ENCODE data around the gene CCDC157. TPM values are rescaled to one million over a fixed set of nuclear protein-coding genes. Genes with fewer than 3 reads are reported as not detected.

CCDC157 gene
- total RNA-seq, 1 donor, result 2.9 TPM

- H3K4me2 ChIP-seq (ENCODE audit: insufficient read depth, low read length), result no peak overlapping the region
- H4K20me1 ChIP-seq (ENCODE audit: insufficient read depth, low read length), result no peaks in the 10 kb centered on the region
- DNase-seq (ENCODE audit: insufficient read length, low spot score, missing footprints), result peak; percentile 92
- peak overlapping the region; percentile 5 for H2AFZ ChIP-seq (ENCODE audit: low read length)
- H3K9me3 ChIP-seq (ENCODE audit: low read depth, low read length), result no peaks in the 10 kb centered on the region
- TF ChIP-seq, protein P1, sequence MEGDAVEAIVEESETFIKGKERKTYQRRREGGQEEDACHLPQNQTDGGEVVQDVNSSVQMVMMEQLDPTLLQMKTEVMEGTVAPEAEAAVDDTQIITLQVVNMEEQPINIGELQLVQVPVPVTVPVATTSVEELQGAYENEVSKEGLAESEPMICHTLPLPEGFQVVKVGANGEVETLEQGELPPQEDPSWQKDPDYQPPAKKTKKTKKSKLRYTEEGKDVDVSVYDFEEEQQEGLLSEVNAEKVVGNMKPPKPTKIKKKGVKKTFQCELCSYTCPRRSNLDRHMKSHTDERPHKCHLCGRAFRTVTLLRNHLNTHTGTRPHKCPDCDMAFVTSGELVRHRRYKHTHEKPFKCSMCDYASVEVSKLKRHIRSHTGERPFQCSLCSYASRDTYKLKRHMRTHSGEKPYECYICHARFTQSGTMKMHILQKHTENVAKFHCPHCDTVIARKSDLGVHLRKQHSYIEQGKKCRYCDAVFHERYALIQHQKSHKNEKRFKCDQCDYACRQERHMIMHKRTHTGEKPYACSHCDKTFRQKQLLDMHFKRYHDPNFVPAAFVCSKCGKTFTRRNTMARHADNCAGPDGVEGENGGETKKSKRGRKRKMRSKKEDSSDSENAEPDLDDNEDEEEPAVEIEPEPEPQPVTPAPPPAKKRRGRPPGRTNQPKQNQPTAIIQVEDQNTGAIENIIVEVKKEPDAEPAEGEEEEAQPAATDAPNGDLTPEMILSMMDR (IDR thresholded peaks at IDR 0.05; ENCODE audit: extremely low read depth, low read depth, low read length), result peak; percentile 71
- no peak overlapping the region for H3K4me3 ChIP-seq (ENCODE audit: insufficient read depth, low read length)
- peaks cover 8% of the 10 kb centered on the region for H3K4me1 ChIP-seq (ENCODE audit: insufficient read depth, low read length)
- H3K27me3 ChIP-seq (ENCODE audit: insufficient read depth, low read length), result no peaks in the 10 kb centered on the region
- H3K79me2 ChIP-seq (ENCODE audit: insufficient read depth, low read length), result peaks cover 7% of the 10 kb centered on the region
- H3K36me3 ChIP-seq (ENCODE audit: insufficient read depth, low read length), result no peaks in the 10 kb centered on the region
- no peak overlapping the region for H3K27ac ChIP-seq (ENCODE audit: low read depth, low read length)
Measured at GRCh38 chr22:30390974-30391691, 34.3 kb downstream of the CCDC157 start.

GRCh38 chr22:30392661-30393321 is 36.0 kb downstream of the CCDC157 start:
- Histone ChIP-seq H3K4me2 (ENCODE audit: insufficient read depth, low read length) (no peak overlapping the region), H2AFZ (ENCODE audit: low read length) (no peak overlapping the region), H3K27ac (ENCODE audit: low read depth, low read length) (no peak overlapping the region), H3K9me3 (ENCODE audit: low read depth, low read length) (no peaks in the 10 kb centered on the region), H3K27me3 (ENCODE audit: insufficient read depth, low read length) (no peaks in the 10 kb centered on the region), H3K79me2 (ENCODE audit: insufficient read depth, low read length) (peaks cover 14% of the 10 kb centered on the region), H4K20me1 (ENCODE audit: insufficient read depth, low read length) (peaks cover 3% of the 10 kb centered on the region), H3K4me3 (ENCODE audit: insufficient read depth, low read length) (no peak overlapping the region), H3K36me3 (ENCODE audit: insufficient read depth, low read length) (no peaks in the 10 kb centered on the region), H3K4me1 (ENCODE audit: insufficient read depth, low read length) (peaks cover 10% of the 10 kb centered on the region)
- TF ChIP-seq, protein P1 (IDR thresholded peaks at IDR 0.05; ENCODE audit: extremely low read depth, low read depth, low read length), result no peak
- DNase-seq (ENCODE audit: insufficient read length, low spot score, missing footprints), result peak; percentile 46

DNA sequence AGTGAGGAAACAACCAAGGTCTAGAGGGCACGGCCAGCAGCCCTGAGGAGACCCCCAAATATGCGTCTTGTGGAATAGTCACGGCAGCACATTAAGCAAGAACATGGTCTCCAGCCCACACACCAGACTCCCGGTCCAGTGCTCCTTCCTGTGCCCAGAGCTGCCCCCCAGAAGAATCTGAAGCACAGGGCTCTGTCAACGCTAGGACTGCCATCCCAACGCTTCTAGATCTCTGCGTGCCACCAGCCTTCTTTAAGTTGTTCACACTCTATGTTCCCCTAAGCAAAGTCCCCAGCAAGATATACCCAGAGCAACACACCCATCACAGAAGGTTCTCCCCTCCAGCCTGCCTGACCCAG is 36.5 kb downstream of the CCDC157 start:
- DNase-seq (ENCODE audit: insufficient read length, low spot score, missing footprints), result peak; percentile 19
- TF ChIP-seq, protein P1 (IDR thresholded peaks at IDR 0.05; ENCODE audit: extremely low read depth, low read depth, low read length), result no peak
- Histone ChIP-seq H2AFZ (ENCODE audit: low read length) (no peak overlapping the region), H3K9me3 (ENCODE audit: low read depth, low read length) (no peaks in the 10 kb centered on the region), H3K27me3 (ENCODE audit: insufficient read depth, low read length) (no peaks in the 10 kb centered on the region), H3K4me1 (ENCODE audit: insufficient read depth, low read length) (peaks cover 14% of the 10 kb centered on the region), H3K79me2 (ENCODE audit: insufficient read depth, low read length) (peaks cover 19% of the 10 kb centered on the region), H3K4me2 (ENCODE audit: insufficient read depth, low read length) (no peak overlapping the region), H4K20me1 (ENCODE audit: insufficient read depth, low read length) (peaks cover 8% of the 10 kb centered on the region), H3K36me3 (ENCODE audit: insufficient read depth, low read length) (no peaks in the 10 kb centered on the region), H3K4me3 (ENCODE audit: insufficient read depth, low read length) (no peak overlapping the region), H3K27ac (ENCODE audit: low read depth, low read length) (no peak overlapping the region)

DNA sequence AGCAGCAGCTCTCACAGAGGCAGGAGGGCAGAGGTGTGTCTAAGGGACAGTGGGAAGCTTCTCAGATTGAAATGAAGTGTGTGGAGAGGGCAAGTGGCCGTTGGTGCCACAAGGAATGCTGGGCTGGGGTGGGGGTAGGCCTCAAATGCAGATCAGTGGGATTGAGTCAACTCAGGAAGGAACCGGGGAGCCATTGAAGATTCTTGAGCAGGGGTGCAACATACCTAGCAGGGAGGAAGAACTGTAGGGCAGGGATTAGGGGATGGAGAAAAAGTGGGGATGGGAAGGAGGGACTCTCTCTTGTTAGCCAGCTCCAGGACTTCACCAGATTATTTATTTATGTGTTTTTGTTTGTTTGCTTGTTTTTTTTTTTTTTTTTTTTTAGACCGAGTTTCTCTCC is 37.1 kb downstream of the CCDC157 start:
- Histone ChIP-seq H4K20me1 (ENCODE audit: insufficient read depth, low read length) (peaks cover 14% of the 10 kb centered on the region), H3K27ac (ENCODE audit: low read depth, low read length) (no peak overlapping the region)

More for the DNA sequence above, 37.1 kb downstream of the CCDC157 start:
- peak; percentile 15 for DNase-seq (ENCODE audit: insufficient read length, low spot score, missing footprints)
- Histone ChIP-seq H2AFZ (ENCODE audit: low read length) (no peak overlapping the region), H3K79me2 (ENCODE audit: insufficient read depth, low read length) (peaks cover 25% of the 10 kb centered on the region), H3K27me3 (ENCODE audit: insufficient read depth, low read length) (no peaks in the 10 kb centered on the region), H3K4me1 (ENCODE audit: insufficient read depth, low read length) (peaks cover 20% of the 10 kb centered on the region), H3K36me3 (ENCODE audit: insufficient read depth, low read length) (no peaks in the 10 kb centered on the region), H3K4me3 (ENCODE audit: insufficient read depth, low read length) (no peak overlapping the region), H3K9me3 (ENCODE audit: low read depth, low read length) (no peaks in the 10 kb centered on the region), H3K4me2 (ENCODE audit: insufficient read depth, low read length) (no peak overlapping the region)
- TF ChIP-seq, protein P1 (IDR thresholded peaks at IDR 0.05; ENCODE audit: extremely low read depth, low read depth, low read length), result no peak
